Femur (tissue), 1 donor: ENCODE data around the gene BAIAP3.

Source experiments
- DNase-seq: peaks from one replicate; pipeline ENCODE4 v3.0.0-alpha.2; 2017

BAIAP3 gene

DNA sequence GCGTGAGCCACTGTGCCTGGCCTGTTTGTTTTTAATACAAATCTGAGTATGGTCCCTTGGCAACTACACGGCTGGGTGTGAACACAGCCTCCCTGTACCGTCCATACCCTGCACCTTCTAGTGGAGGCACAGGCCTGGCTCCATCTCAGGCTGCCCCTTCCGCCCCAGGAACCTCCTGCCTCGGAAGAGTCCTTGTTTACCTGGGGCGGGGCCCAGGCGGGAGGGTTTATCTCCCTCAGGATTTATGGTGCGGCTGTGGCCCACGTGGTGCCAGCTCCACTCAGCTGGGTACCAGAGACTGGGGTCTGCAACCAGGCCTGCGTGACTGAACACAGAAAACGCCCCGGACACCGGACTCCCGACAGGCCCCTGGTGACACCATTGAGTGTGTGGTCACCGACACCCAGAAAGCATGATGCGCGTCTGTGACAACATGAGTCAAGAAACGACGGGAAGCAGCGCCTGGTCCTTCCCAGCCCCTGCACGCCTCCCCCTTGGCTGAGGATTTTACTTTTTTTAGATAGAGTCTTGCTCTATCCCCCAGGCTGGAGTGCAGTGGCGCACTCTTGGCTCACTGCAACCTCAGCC is 62.1 kb downstream of the BAIAP3 start:
- no peak for DNase-seq

DNA sequence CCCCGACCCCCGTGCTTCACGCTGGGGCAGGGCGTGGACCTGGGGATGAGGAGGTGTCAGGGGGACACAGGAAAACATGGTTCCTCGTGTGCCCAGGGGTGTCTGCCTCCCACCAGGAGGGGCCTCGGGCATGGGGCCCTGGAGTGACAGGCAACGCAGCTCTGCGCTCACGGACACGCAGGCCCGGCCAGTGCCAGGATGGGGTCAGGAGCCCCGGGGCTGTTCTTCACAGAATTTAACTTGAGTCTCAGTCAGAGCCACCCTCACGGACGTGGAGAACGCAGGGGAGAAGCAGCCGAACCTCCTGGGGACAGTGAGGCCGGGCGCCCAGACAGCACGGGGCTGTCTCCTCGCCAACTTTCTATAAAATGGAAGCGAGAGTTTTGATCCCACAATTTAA is 64.3 kb downstream of the BAIAP3 start:
- DNase-seq, result no peak

DNA sequence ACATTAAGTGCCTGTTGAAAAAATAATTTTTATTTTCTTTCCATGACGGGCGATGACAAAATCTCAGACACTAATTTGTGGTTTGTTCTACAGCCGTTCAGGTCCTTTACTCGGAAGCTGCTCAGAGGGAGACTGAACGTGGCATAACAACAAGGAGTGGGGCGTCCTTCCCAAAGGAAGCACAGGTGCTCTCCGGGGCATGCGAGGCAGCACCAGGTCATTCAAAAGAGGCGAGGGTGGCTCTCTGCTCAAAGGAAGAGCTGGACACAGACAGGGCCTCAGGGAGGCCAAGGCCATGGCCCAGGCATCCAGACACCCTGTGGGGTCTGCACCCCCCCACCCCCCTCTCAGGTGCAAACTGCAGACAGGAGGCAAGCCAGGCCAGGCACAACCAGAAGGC is 64.9 kb downstream of the BAIAP3 start:
- no peak for DNase-seq
